ENCODE measurements around the gene OXCT2. TPM values are rescaled to one million over a fixed set of nuclear protein-coding genes. Genes with fewer than 3 reads are reported as not detected.
"Not testable (repeated sequence)": the region's sequence is repeated elsewhere in the genome, so short reads cannot be mapped to it uniquely, and the experiment has no call there.

OXCT2 gene
- total RNA-seq: under 1 TPM; 0.55 to 0.82 TPM
- polyA plus RNA-seq (ENCODE audit: insufficient read length in 6 of 6): under 1 TPM in 5 of 6 donors, not detected in 1; 0.15 to 0.58 (median 0.26) TPM
- long read RNA-seq, donor 1, partial matches to known transcripts: 0 of 1 reads
- long read RNA-seq, donor 1, other reads (novel, unspliced or antisense): 0 of 1 reads
- long read RNA-seq, donor 2: 0 reads
- long read RNA-seq, donor 3: 0 reads
- long read RNA-seq, donor 4, partial matches to known transcripts: 0 of 1 reads
- long read RNA-seq, donor 4, other reads (novel, unspliced or antisense): 0 of 1 reads
- long read RNA-seq, donor 5: 0 reads
- long read RNA-seq, donor 6: 0 reads
- long read RNA-seq, donor 7: 0 reads
- long read RNA-seq, donor 8: 0 reads
- long read RNA-seq, donor 9: 0 reads
- long read RNA-seq, donor 10: 0 reads
- long read RNA-seq, donor 11, transcript OXCT2-201 (1 exons, 1,826 nt): major isoform, 7 of 7 reads
- long read RNA-seq, donor 11, partial matches to known transcripts: 0 of 7 reads
- long read RNA-seq, donor 11, other reads (novel, unspliced or antisense): 0 of 7 reads
- long read RNA-seq, donor 12: 0 reads

DNA sequence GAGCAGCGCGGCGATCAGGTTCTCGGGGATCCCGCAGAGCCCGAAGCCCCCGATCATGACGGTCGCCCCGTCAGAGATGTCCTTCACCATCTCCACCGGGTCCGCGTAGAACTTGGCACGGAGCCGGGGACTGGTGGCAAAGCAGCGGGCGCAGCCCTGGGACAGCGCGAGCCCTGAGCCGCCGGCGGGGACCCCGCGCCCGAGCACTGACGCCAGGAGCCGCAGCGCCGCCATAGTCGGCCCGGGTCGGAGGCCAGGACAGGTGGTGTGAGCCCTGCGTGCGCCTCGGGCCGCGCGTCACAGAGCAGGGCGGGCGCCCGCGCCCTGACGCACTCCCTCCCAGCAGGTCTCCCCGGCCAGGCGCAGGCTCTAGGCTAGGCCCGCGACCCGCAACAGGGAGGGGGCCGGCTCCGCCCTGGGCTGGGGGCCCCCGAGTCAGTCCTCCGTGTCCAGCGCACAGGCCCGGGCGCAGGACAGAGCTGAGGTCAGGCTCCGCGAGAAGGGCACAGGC is at the start of gene OXCT2:
OXCT2 (minus strand) TSS at position 327 of the 511 bp plus-strand sequence; CDS start at position 234, 93 bp downstream.
- H3K4me3 ChIP-seq; H3K36me3 ChIP-seq; H3K9me3 ChIP-seq; intact Hi-C loops (cut with DNase I); H3K27me3 ChIP-seq; H3K4me1 ChIP-seq; H3K27ac ChIP-seq; DNase-seq: not testable (repeated sequence)
- peak; percentile 37 for ATAC-seq

DNA sequence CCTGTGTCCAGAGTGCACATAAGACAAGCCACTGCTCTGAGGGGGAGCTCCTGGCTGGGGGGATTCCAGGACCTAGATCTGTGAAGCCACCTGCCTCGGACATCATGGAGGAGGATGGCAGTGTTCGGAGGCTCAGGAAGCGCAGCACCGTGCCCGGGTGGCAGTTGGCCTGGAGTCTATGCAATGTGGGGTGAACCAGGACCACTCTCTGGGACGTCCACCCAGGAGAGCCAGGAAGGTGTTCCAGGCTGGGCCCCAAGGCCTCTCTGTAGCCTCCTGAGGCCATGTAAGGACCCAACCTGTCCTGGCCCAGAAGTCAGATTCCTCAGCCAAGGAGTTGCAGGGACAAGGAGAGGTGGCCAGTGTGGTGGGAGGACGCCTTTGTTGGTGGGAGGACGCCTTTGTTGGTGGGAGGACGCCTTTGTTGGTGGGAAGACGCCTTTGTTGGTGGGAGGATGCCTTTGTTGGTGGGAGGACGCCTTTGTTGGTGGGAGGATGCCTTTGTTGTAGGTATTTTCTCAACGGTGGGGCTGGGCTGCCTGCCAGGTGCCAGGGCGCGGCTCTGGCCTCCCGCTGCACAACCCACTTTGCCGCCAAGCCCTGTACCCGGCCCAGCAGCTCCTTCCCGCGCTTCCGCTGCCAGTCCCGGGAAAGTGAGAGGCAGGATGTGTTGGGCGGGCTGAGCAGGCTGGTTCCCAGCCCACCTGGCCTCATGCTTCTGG is 48.1 kb upstream of the OXCT2 start:
- Histone ChIP-seq H3K27me3 (peaks cover 0 to 15% of the 10 kb centered on the region in 2 donors), H3K4me1 (peaks cover 0 to 5% of the 10 kb centered on the region in 2 donors), H3K4me3 (no peak overlapping the region), H3K9me3 (no peaks in the 10 kb centered on the region), H3K36me3 (no peaks in the 10 kb centered on the region), H3K27ac (no peak overlapping the region)
- ATAC-seq (no peak), DNase-seq (no peak)
- TF ChIP-seq, protein P1, sequence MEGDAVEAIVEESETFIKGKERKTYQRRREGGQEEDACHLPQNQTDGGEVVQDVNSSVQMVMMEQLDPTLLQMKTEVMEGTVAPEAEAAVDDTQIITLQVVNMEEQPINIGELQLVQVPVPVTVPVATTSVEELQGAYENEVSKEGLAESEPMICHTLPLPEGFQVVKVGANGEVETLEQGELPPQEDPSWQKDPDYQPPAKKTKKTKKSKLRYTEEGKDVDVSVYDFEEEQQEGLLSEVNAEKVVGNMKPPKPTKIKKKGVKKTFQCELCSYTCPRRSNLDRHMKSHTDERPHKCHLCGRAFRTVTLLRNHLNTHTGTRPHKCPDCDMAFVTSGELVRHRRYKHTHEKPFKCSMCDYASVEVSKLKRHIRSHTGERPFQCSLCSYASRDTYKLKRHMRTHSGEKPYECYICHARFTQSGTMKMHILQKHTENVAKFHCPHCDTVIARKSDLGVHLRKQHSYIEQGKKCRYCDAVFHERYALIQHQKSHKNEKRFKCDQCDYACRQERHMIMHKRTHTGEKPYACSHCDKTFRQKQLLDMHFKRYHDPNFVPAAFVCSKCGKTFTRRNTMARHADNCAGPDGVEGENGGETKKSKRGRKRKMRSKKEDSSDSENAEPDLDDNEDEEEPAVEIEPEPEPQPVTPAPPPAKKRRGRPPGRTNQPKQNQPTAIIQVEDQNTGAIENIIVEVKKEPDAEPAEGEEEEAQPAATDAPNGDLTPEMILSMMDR (IDR thresholded peaks at IDR 0.05): no peak
- intact Hi-C loops (cut with DNase I): loop anchor here in 1 of 2 donors (5.0 kb wide), 2 partner anchors 83 to 153 kb away; partner anchors contain the start of gene MYCL

DNA sequence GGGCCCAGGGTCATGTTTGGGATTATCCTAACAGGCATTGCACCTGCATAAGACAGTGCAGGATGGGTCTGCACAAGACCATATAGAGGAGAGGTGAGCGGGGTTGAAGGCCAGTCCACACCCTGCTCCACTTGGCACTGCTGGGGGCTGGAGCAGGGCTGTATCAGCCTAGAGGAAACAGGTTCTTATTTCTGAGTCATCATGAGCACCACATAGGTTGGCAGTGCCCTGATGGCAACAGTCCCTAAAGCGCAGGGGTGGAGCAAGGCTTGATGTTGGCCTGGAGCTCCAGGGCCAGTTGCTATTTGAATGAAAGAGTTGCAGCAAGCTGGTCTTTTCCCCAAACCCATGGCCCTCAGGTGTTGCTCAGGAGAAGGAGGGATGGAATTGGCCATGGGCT is 47.3 kb upstream of the OXCT2 start:
- no peaks in the 10 kb centered on the region for H3K9me3 ChIP-seq
- ATAC-seq (no peak), DNase-seq (no peak)
- peaks cover 0 to 15% of the 10 kb centered on the region in 2 donors for H3K27me3 ChIP-seq
- H3K4me1 ChIP-seq: peaks cover 0 to 5% of the 10 kb centered on the region in 2 donors
- H3K27ac ChIP-seq: no peak overlapping the region
- intact Hi-C loops (cut with DNase I): loop anchor here in 1 of 2 donors (5.0 kb wide), 2 partner anchors 84 to 154 kb away; partner anchors contain the start of gene MYCL
- TF ChIP-seq, protein P1 (IDR thresholded peaks at IDR 0.05): no peak
- H3K4me3 ChIP-seq: no peak overlapping the region
- H3K36me3 ChIP-seq: no peaks in the 10 kb centered on the region

DNA sequence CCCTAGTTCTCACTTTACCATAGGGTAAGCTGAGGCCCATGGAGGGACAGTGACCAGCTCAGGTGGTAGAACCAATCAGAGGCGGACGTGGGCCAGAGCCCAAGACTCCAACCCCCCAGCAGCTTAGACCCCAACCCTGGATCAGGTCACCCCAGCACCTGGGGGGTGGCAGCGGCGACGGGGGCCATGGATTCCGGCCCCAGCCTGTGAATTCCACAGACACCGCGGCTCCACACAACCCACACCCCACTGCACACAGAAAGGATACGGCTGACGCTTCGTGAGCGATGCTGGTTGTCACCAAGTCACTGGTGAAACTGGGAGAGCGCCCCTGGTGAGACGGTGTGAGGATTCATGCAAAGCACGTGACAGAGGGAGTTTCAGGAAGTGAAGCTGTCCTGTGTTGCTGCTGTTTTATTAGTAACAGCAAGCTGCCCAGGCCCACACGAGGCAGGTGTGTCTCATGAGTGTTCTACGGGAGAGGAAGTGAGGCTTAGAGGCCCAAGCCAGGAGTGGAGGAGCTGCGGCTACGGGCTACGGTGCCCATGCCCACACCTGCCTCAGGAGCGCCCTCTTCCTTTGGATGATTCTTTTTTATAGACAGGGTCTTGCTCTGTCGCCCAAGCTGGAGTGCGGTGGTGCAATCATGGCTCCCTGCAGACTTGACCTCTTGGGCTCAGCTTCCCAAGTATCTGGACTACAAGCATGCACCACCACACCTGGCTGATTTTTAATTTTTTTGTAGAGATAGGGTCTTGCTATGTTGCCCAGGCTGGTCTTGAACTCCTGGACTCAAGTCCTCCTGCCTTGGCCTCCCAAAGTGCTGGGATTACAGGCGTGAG is 46.2 kb upstream of the OXCT2 start:
- intact Hi-C loops (cut with DNase I): loop anchor here in 1 of 2 donors (5.0 kb wide), 2 partner anchors 85 to 155 kb away; partner anchors contain the start of gene MYCL
- DNase-seq (peak in 2 of 4 donors; percentile 31 to 72), ATAC-seq (peak; percentile 79)
- not testable (repeated sequence) for H3K27ac ChIP-seq, H3K4me3 ChIP-seq, H3K36me3 ChIP-seq, H3K4me1 ChIP-seq, H3K9me3 ChIP-seq
- peaks cover 0 to 15% of the 10 kb centered on the region in 2 donors for H3K27me3 ChIP-seq

DNA sequence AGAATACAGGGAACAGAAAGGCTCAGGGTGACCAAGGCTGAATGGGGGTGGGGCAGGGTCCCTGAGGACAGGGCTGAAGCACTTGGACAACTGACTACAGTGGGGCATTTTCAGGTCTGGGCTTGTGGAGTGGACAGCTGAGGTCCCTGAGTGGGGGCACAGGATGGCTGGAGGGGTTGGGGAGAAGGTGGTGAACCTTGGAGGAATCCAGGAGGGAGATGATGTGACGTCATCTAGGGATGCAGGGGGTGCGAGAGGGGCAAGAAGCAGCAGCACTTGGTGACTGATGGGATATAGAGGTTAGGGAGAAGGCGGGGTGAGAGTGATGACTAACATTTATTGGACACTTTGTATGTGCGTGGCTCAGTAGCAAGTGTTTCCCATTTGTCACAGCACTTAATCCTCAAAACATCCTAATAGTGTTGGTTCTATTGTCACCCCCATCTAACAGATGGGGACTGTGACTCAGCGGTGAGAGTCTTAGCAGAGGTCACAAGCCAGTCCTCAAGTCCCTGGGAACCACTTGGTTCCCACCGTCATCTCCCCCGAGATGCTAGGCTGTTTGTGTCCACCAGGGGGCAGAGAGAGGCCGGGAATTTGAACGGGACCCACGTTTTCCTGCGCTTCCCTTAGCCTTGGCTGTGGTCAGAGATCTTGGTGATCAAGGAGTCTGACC is 45.4 kb upstream of the OXCT2 start:
- TF ChIP-seq, protein P1 (IDR thresholded peaks at IDR 0.05): peak; percentile 80 to 92
- DNase-seq (peak; percentile 54 to 86 (median 76)), ATAC-seq (peak; percentile 96)
- Histone ChIP-seq H3K27ac (no peak overlapping the region), H3K4me1 (peaks cover 0 to 5% of the 10 kb centered on the region in 2 donors), H3K36me3 (no peaks in the 10 kb centered on the region), H3K9me3 (no peaks in the 10 kb centered on the region), H3K4me3 (no peak overlapping the region), H3K27me3 (peaks cover 0 to 15% of the 10 kb centered on the region in 2 donors)
- intact Hi-C loops (cut with DNase I): loop anchor here in 1 of 2 donors (5.0 kb wide), 2 partner anchors 86 to 156 kb away; partner anchors contain the start of gene MYCL
